Endothelial cell of umbilical vein (primary cell): ENCODE results near the gene LBX2. TPM values are rescaled to one million over a fixed set of nuclear protein-coding genes. Genes with fewer than 3 reads are reported as not detected.

ENCODE experiments used
- BruUV-seq: library from RNA; stranded (reverse); fragments of 400-500 nt; replicated peaks from 2 replicates; lab custom pipeline; 2021; lab: Mats Ljungman, UMichigan
- CTCF ChIA-PET: fragments of 300-600, 350-600 bp; sonication (Branson Sonifier 250); formaldehyde crosslinking; loops from one replicate; lab custom pipeline; 2021; ENCODE audit warnings: antibody characterized with exemption, inconsistent platforms; lab: Charles Lee
- POLR2A ChIA-PET: fragments of 300-600, 350-600 bp; sonication (Branson Sonifier 250); formaldehyde crosslinking; loops from one replicate; lab custom pipeline; 2021; ENCODE audit warnings: antibody characterized with exemption, inconsistent platforms; lab: Charles Lee
- DNase-seq: peaks from one replicate; pipeline ENCODE4 v3.0.0-alpha.2; 2011; ENCODE audit warnings: low read depth, low spot score
- FAIRE-seq: peaks from 2 replicates; lab custom pipeline; 2011; peaks lifted over from hg19 to GRCh38; lab: Jason Lieb, UNC
- H2AFZ ChIP-seq: 2 replicates; pipeline ENCODE4 v1.6.0; 2012; ENCODE audit warnings: low read depth, low read length, control low read depth, inconsistent platforms
- H3K27ac ChIP-seq: 2 replicates; pipeline ENCODE4 v1.5.1; 2011; ENCODE audit warnings: low read depth, mild to moderate bottlenecking, control low read depth, low read length, moderate library complexity; ENCODE audit not compliant: insufficient read depth
- H3K27me3 ChIP-seq, 2 experiments: 2 replicates each; pipeline versions ENCODE4 v1.6.0 to v1.6.1; 2011; ENCODE audit warnings: low read length in 2 of 2, mixed read lengths in 1 of 2; ENCODE audit not compliant: control insufficient read depth in 2 of 2, insufficient read depth in 2 of 2
- H3K36me3 ChIP-seq, 2 experiments: 2 replicates in 1 of 2; 3 replicates in 1 of 2; pipeline ENCODE4 v1.5.1; 2011; ENCODE audit warnings: low read length in 2 of 2, mild to moderate bottlenecking in 1 of 2, moderate library complexity in 1 of 2; ENCODE audit not compliant: control insufficient read depth in 2 of 2, insufficient read depth in 2 of 2; ENCODE audit errors: extremely low read depth in 1 of 2
- H3K4me1 ChIP-seq: 3 replicates; pipeline ENCODE4 v1.5.1; 2011; ENCODE audit warnings: mild to moderate bottlenecking, low read length; ENCODE audit not compliant: control insufficient read depth, insufficient read depth; ENCODE audit errors: extremely low read depth
- H3K4me2 ChIP-seq: 2 replicates; pipeline ENCODE4 v1.6.1; 2011; ENCODE audit warnings: low read length, control low read depth, mixed read lengths; ENCODE audit not compliant: insufficient read depth
- H3K4me3 ChIP-seq, 3 experiments: fragments of 200-600 bp in 1 of 3; sonication (generic), shearing (Covaris generic) in 1 of 3; replicated peaks in 1 of 3; 2 replicates each; pipeline ENCODE4 v1.5.1; 2011 to 2016; ENCODE audit warnings: control low read depth in 3 of 3, low read length in 3 of 3, mild to moderate bottlenecking in 2 of 3, inconsistent platforms in 1 of 3, low read depth in 1 of 3, moderate library complexity in 1 of 3; ENCODE audit not compliant: insufficient read depth in 1 of 3
- H3K79me2 ChIP-seq: 2 replicates; pipeline ENCODE4 v1.6.0; 2012; ENCODE audit warnings: low read length, inconsistent platforms; ENCODE audit not compliant: control insufficient read depth, insufficient read depth
- H3K9ac ChIP-seq: replicated peaks from 2 replicates; pipeline ENCODE3; 2011; ENCODE audit warnings: low read length, control low read depth; ENCODE audit not compliant: insufficient read depth; ENCODE audit errors: extremely low read depth
- H3K9me1 ChIP-seq: replicated peaks from 3 replicates; pipeline ENCODE4 v1.6.0; 2011; ENCODE audit warnings: mild to moderate bottlenecking, low read length; ENCODE audit not compliant: control insufficient read depth, insufficient read depth; ENCODE audit errors: extremely low read depth
- H3K9me3 ChIP-seq: replicated peaks from 2 replicates; pipeline ENCODE4 v1.5.1; 2012; ENCODE audit warnings: low read length, inconsistent platforms; ENCODE audit not compliant: control insufficient read depth, insufficient read depth
- H4K20me1 ChIP-seq: replicated peaks from 2 replicates; pipeline ENCODE3; 2011; ENCODE audit warnings: mild to moderate bottlenecking, low read length; ENCODE audit not compliant: control insufficient read depth, insufficient read depth; ENCODE audit errors: extremely low read depth
- EZH2 ChIP-seq: IDR thresholded peaks from 2 replicates; pipeline ENCODE4 v1.6.1; 2012; ENCODE audit warnings: borderline replicate concordance, low read depth, mild to moderate bottlenecking, moderate library complexity, low read length, inconsistent platforms; ENCODE audit not compliant: severe bottlenecking
- FOS ChIP-seq: IDR thresholded peaks from 2 replicates; pipeline ENCODE4 v1.6.1; 2011; ENCODE audit warnings: mild to moderate bottlenecking, low read length, moderate library complexity, borderline replicate concordance; ENCODE audit not compliant: insufficient read depth
- GATA2 ChIP-seq: IDR thresholded peaks from 2 replicates; pipeline ENCODE4 v1.7.0; 2011; ENCODE audit warnings: low read depth, mild to moderate bottlenecking, moderate library complexity, mixed read lengths, low read length; ENCODE audit not compliant: insufficient read length, insufficient read depth
- JUN ChIP-seq: IDR thresholded peaks from 2 replicates; pipeline ENCODE4 v1.6.1; 2011; ENCODE audit warnings: borderline replicate concordance, low read depth; ENCODE audit not compliant: insufficient read length, insufficient read depth
- MYC ChIP-seq: IDR thresholded peaks from one replicate; pipeline ENCODE4 v1.6.1; 2011; ENCODE audit warnings: mild to moderate bottlenecking, low read depth, low read length
- POLR2A ChIP-seq: IDR thresholded peaks from 2 replicates; pipeline ENCODE4 v1.6.1; 2012; ENCODE audit warnings: low read depth, mild to moderate bottlenecking, control low read depth, low read length
- POLR2AphosphoS5 ChIP-seq: IDR thresholded peaks from 2 replicates; pipeline ENCODE4 v1.6.1; 2012; ENCODE audit warnings: low read depth, mild to moderate bottlenecking, control low read depth, low read length, moderate library complexity; ENCODE audit not compliant: insufficient read depth
- dilution Hi-C: fragments of 300-500 bp; cut with MboI; formaldehyde crosslinking; loops from one replicate; pipeline ENCODE4 v1.15.0; 2019; ENCODE audit warnings: low sequenced_read_pairs; ENCODE audit not compliant: extremely low pct_ligation_motif_present
- intact Hi-C: fragments of 100-400 bp; cut with micrococcal nuclease; formaldehyde crosslinking; loops from one replicate; pipeline ENCODE4 v1.10.0; 2022
- polyA plus RNA-seq, 4 experiments: library from polyadenylated mRNA; depleted of rRNA in 3 of 4; stranded (reverse) in 3 of 4; unstranded in 1 of 4; fragments of >200 nt; gene quantifications; 2 replicates each; pipeline versions ENCODE4 v1.2.1 to v1.2.3, GENCODE V29; 2011 to 2012; ENCODE audit warnings: missing spikeins in 1 of 4
- total RNA-seq: library from RNA; stranded (reverse); gene quantifications from 2 replicates; pipeline ENCODE4 v1.2.3, GENCODE V29; 2021
- TF ChIP-seq, protein P1 (sequence below), 2 donors: IDR thresholded peaks; 1 replicate in 1 of 2; 2 replicates in 1 of 2; pipeline ENCODE4 v1.5.1; 2011; ENCODE audit warnings: low read length in 2 of 2, mild to moderate bottlenecking in 2 of 2, moderate library complexity in 2 of 2, control low read depth in 1 of 2, inconsistent platforms in 1 of 2, low read depth in 1 of 2; ENCODE audit not compliant: insufficient read depth in 1 of 2; ENCODE audit errors: extremely low read depth in 1 of 2
- TF ChIP-seq, protein P2 (sequence below): IDR thresholded peaks from 2 replicates; pipeline ENCODE4 v1.6.1; 2011; ENCODE audit not compliant: insufficient read depth, insufficient read length

The LBX2 gene
- total and polyA plus RNA-seq, 2 donors (not counting 3 experiments of a cell fraction or from before 2014, with no cell fraction given): 2.8 to 3.8 TPM

GRCh38 chr2:74507145-74507925, 7.9 kb upstream of the LBX2 start, which contains the start of gene PCGF1:
Gene PCGF1, minus strand, starts transcription at chr2:74507695. Its CDS starts 27 bp downstream, at chr2:74507668.
- H3K79me2 ChIP-seq: peaks cover 4% of the 10 kb centered on the region
- H3K36me3 ChIP-seq: peaks cover 0 to 4% of the 10 kb centered on the region in 2 experiments
- dilution Hi-C loops: no loop called here
- peak within 1 kb of the TSS; percentile 66 for H3K4me2 ChIP-seq
- peak within 1 kb of the TSS; percentile 3 to 75 (median 37) for H3K4me3 ChIP-seq
- intact Hi-C loops: loop anchor here (1.0 to 2.0 kb wide), 4 partner anchors 22 to 80 kb away; partner anchors contain the start of genes AUP1, DOK1, HTRA2 and TTC31
- H3K4me1 ChIP-seq: peaks cover 27% of the 10 kb centered on the region
- DNase-seq (peak; percentile 98), FAIRE-seq (peak; percentile 98)
- H3K9me3 ChIP-seq: no peaks in the 10 kb centered on the region
- TF ChIP-seq FOS (no peak), JUN (no peak), MYC (no peak), EZH2 (no peak), GATA2 (no peak), POLR2A (peak; percentile 75), POLR2AphosphoS5 (peak; percentile 66)
- TF ChIP-seq, protein P1, sequence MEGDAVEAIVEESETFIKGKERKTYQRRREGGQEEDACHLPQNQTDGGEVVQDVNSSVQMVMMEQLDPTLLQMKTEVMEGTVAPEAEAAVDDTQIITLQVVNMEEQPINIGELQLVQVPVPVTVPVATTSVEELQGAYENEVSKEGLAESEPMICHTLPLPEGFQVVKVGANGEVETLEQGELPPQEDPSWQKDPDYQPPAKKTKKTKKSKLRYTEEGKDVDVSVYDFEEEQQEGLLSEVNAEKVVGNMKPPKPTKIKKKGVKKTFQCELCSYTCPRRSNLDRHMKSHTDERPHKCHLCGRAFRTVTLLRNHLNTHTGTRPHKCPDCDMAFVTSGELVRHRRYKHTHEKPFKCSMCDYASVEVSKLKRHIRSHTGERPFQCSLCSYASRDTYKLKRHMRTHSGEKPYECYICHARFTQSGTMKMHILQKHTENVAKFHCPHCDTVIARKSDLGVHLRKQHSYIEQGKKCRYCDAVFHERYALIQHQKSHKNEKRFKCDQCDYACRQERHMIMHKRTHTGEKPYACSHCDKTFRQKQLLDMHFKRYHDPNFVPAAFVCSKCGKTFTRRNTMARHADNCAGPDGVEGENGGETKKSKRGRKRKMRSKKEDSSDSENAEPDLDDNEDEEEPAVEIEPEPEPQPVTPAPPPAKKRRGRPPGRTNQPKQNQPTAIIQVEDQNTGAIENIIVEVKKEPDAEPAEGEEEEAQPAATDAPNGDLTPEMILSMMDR (IDR thresholded peaks at IDR 0.05; ENCODE audit: extremely low read depth in 1 of 2, insufficient read depth in 1 of 2, low read depth in 1 of 2, low read length in 2 of 2): peak; percentile 41 to 81
- TF ChIP-seq, protein P2, sequence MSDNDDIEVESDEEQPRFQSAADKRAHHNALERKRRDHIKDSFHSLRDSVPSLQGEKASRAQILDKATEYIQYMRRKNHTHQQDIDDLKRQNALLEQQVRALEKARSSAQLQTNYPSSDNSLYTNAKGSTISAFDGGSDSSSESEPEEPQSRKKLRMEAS: peak; percentile 68
- peak within 1 kb of the TSS; percentile 29 for H2AFZ ChIP-seq
- H3K9me1 ChIP-seq: no peaks in the 10 kb centered on the region
- no TSS peak for BruUV-seq
- peak within 1 kb of the TSS; percentile 54 for H3K27ac ChIP-seq
- H3K27me3 ChIP-seq: peaks cover 31 to 40% of the 10 kb centered on the region in 2 experiments
- ChIA-PET POLR2A (no interaction called here), CTCF (interaction anchor here (0.6 to 2.5 kb wide), 9 partner anchors 8 to 86 kb away, joined by 3 to 15 read pairs (median 5); partner anchors contain the start of genes AUP1, CCDC142, HTRA2 and LBX2)
- no peaks in the 10 kb centered on the region for H4K20me1 ChIP-seq
- H3K9ac ChIP-seq: peak within 1 kb of the TSS; percentile 69
